ENCODE results near the gene ENTPD3. TPM values are rescaled to one million over a fixed set of nuclear protein-coding genes. Genes with fewer than 3 reads are reported as not detected.

ENTPD3 gene
- total RNA-seq, 2 donors from 2014 or later: 0.22 to 0.37 TPM

DNA sequence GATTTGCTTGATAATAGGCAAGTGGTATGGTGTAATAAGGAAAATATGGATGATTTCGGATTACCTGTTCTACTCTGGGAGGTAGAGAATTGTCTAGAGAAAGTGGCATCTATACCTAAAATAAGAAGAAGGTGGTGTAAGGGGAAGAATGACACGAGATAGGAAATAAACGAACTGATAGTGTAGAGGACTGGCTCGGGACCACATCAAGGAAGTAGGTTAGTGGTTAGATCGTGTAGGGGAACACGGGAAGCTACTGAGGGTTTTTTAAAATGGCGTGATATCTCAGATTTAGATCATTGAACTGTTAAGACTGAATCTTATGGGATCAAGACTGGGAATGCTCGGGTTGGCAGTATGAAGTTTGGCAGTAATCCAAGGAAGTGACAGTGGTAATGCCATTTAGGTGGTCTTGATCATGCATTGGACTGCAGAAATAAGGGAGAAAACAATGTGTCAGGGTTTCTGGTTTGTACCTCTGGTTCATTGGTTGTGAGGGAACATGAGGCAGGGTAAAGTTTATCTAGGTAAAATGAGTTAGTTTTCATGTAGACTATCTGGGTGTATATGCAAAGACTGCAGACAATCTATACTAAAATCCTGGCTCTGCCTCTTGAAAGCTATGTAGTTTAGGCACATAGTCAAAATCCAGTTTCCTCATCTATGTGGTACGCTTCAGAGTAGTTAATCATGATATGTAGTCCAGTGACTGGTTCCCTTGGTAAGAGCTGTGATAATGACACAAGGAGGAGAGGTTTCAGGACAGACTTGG lies 77.5 kb downstream of the ENTPD3 start:
- no peaks in the 10 kb centered on the region for H3K27me3 ChIP-seq (ENCODE audit: control insufficient read depth, insufficient read depth, low read length, poor library complexity, severe bottlenecking)
- no peak overlapping the region for H3K4me3 Mint-ChIP-seq
- H3K4me1 Mint-ChIP-seq: no peaks in the 10 kb centered on the region
- peak overlapping the region; percentile 33 for H3K27ac Mint-ChIP-seq
- no peaks in the 10 kb centered on the region for H3K9me3 ChIP-seq (ENCODE audit: control insufficient read depth, low read length)
- H3K27me3 Mint-ChIP-seq (ENCODE audit: insufficient read depth): no peaks in the 10 kb centered on the region
- H3K36me3 ChIP-seq (ENCODE audit: control insufficient read depth, insufficient read depth, low read length): peaks cover 53% of the 10 kb centered on the region
- DNase-seq: no peak
- H3K36me3 Mint-ChIP-seq (ENCODE audit: low read depth): peaks cover 45% of the 10 kb centered on the region
- H3K9ac ChIP-seq (ENCODE audit: extremely low read depth, low read length, poor library complexity, severe bottlenecking): no peak overlapping the region
- no peak overlapping the region for H3K27ac ChIP-seq (ENCODE audit: low read depth, low read length)
- H3K9me3 Mint-ChIP-seq: no peaks in the 10 kb centered on the region
- H3K4me1 ChIP-seq (ENCODE audit: control insufficient read depth, insufficient read depth, low read length): no peaks in the 10 kb centered on the region
- TF ChIP-seq, protein P1, sequence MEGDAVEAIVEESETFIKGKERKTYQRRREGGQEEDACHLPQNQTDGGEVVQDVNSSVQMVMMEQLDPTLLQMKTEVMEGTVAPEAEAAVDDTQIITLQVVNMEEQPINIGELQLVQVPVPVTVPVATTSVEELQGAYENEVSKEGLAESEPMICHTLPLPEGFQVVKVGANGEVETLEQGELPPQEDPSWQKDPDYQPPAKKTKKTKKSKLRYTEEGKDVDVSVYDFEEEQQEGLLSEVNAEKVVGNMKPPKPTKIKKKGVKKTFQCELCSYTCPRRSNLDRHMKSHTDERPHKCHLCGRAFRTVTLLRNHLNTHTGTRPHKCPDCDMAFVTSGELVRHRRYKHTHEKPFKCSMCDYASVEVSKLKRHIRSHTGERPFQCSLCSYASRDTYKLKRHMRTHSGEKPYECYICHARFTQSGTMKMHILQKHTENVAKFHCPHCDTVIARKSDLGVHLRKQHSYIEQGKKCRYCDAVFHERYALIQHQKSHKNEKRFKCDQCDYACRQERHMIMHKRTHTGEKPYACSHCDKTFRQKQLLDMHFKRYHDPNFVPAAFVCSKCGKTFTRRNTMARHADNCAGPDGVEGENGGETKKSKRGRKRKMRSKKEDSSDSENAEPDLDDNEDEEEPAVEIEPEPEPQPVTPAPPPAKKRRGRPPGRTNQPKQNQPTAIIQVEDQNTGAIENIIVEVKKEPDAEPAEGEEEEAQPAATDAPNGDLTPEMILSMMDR (conservative IDR thresholded peaks at IDR 0.05): no peak
- no peak overlapping the region for H3K4me3 ChIP-seq (ENCODE audit: low read length)
- WGBS, 2 experiments (ENCODE audit: insufficient coverage in 1 of 2, insufficient read length in 1 of 2): 91% methylated on average over 7 to 8 of the region's 9 CpGs

DNA sequence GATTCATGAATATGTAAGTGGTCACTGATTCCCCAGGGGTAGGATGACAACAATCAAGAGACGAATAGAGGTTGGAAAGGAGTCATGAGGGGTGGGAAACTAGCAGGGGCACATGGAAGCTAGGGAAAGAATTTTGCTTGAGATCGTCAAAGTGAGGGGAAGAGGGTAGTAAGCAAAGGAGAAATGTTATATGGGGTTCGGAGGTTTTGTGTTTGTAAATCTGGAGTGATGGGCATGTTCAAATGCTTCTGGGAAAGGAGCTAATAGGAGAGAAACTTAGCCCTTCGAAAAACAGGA lies 78.1 kb downstream of the ENTPD3 start:
- no peak for DNase-seq
- Histone ChIP-seq H3K36me3 (ENCODE audit: control insufficient read depth, insufficient read depth, low read length) (peaks cover 48% of the 10 kb centered on the region), H3K4me1 (ENCODE audit: control insufficient read depth, insufficient read depth, low read length) (no peaks in the 10 kb centered on the region), H3K4me3 (ENCODE audit: low read length) (no peak overlapping the region), H3K9ac (ENCODE audit: extremely low read depth, low read length, poor library complexity, severe bottlenecking) (no peak overlapping the region), H3K9me3 (ENCODE audit: control insufficient read depth, low read length) (no peaks in the 10 kb centered on the region), H3K27me3 (ENCODE audit: control insufficient read depth, insufficient read depth, low read length, poor library complexity, severe bottlenecking) (no peaks in the 10 kb centered on the region), H3K27ac (ENCODE audit: low read depth, low read length) (no peak overlapping the region)
- TF ChIP-seq, protein P1 (conservative IDR thresholded peaks at IDR 0.05): no peak
- Mint-ChIP-seq H3K36me3 (ENCODE audit: low read depth) (peaks cover 41% of the 10 kb centered on the region), H3K27me3 (ENCODE audit: insufficient read depth) (no peaks in the 10 kb centered on the region), H3K9me3 (no peaks in the 10 kb centered on the region), H3K4me3 (no peak overlapping the region), H3K4me1 (no peaks in the 10 kb centered on the region), H3K27ac (peak overlapping the region; percentile 0)
- 79% methylated on average over 4 of the region's 4 CpGs for WGBS, 2 experiments (ENCODE audit: insufficient coverage in 1 of 2, insufficient read length in 1 of 2)

DNA sequence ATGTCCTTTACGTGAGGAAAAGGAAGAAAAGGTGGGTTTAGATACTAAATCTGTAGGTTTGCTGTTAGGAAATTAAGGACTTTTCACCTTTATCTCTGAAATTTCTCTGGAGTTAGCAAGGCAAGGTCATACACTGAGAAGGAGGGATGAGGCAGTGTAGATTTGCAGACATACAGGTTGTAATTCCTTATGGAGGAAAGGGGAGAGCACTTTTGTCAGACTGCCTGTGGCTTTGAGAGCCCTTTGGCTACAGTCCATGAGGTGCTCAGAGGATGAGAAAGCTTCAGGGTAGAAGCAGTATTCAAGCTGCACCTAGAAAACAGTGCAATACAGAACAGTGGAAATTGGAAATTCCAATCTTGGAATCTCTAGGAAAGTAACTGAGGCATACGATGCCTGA lies 78.5 kb downstream of the ENTPD3 start:
- H3K4me3 Mint-ChIP-seq: no peak overlapping the region
- no peaks in the 10 kb centered on the region for H3K27me3 Mint-ChIP-seq (ENCODE audit: insufficient read depth)
- no peaks in the 10 kb centered on the region for H3K4me1 Mint-ChIP-seq
- TF ChIP-seq, protein P1 (conservative IDR thresholded peaks at IDR 0.05): no peak
- H3K27ac Mint-ChIP-seq: peak overlapping the region; percentile 0
- no peaks in the 10 kb centered on the region for H3K4me1 ChIP-seq (ENCODE audit: control insufficient read depth, insufficient read depth, low read length)
- H3K36me3 ChIP-seq (ENCODE audit: control insufficient read depth, insufficient read depth, low read length): peaks cover 44% of the 10 kb centered on the region
- no peaks in the 10 kb centered on the region for H3K9me3 Mint-ChIP-seq
- no peak overlapping the region for H3K27ac ChIP-seq (ENCODE audit: low read depth, low read length)
- H3K36me3 Mint-ChIP-seq (ENCODE audit: low read depth): peaks cover 37% of the 10 kb centered on the region
- H3K9me3 ChIP-seq (ENCODE audit: control insufficient read depth, low read length): no peaks in the 10 kb centered on the region
- WGBS, 2 experiments (ENCODE audit: insufficient coverage in 1 of 2, insufficient read length in 1 of 2): 90 to 100% methylated on average over 2 of the region's 2 CpGs
- DNase-seq: no peak
- no peak overlapping the region for H3K4me3 ChIP-seq (ENCODE audit: low read length)
- no peaks in the 10 kb centered on the region for H3K27me3 ChIP-seq (ENCODE audit: control insufficient read depth, insufficient read depth, low read length, poor library complexity, severe bottlenecking)
- H3K9ac ChIP-seq (ENCODE audit: extremely low read depth, low read length, poor library complexity, severe bottlenecking): no peak overlapping the region

Data from endodermal cell (in vitro differentiated cells).